ENCODE measurements around the gene MSL3. TPM values are rescaled to one million over a fixed set of nuclear protein-coding genes. Genes with fewer than 3 reads are reported as not detected.

MSL3 gene
- total and polyA plus RNA-seq, 2 of the 8 experiments (the other 6 are each of a cell fraction or from before 2014, with no cell fraction given) = 10.6 to 12.3 TPM

- TF ChIP-seq CHD7 (IDR thresholded peaks at IDR 0.05; ENCODE audit: insufficient replicate concordance, low read length) (no peak), KDM1A (IDR thresholded peaks at IDR 0.05; ENCODE audit: borderline replicate concordance, low read length) (no peak), E2F6 (IDR thresholded peaks at IDR 0.05) (no peak), JUN (IDR thresholded peaks at IDR 0.05; ENCODE audit: low read depth, low read length) (no peak), SUZ12 (IDR thresholded peaks at IDR 0.05; ENCODE audit: low read length) (no peak), ASH2L (IDR thresholded peaks at IDR 0.05; ENCODE audit: low read length) (no peak)
Measured at GRCh38 chrX:11759172-11759460, 1.1 kb downstream of the MSL3 start (continued).

Data from H1 (cell line).